ENCODE results near the gene HTR1B.

Gene HTR1B, protein sequence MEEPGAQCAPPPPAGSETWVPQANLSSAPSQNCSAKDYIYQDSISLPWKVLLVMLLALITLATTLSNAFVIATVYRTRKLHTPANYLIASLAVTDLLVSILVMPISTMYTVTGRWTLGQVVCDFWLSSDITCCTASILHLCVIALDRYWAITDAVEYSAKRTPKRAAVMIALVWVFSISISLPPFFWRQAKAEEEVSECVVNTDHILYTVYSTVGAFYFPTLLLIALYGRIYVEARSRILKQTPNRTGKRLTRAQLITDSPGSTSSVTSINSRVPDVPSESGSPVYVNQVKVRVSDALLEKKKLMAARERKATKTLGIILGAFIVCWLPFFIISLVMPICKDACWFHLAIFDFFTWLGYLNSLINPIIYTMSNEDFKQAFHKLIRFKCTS

GRCh38 chr6:77463308-77463860 lies at the start of gene HTR1B:
Gene HTR1B, minus strand, starts transcription at chr6:77463491. Its CDS starts 88 bp downstream, at chr6:77463403.
- DNase-seq = no peak

DNA sequence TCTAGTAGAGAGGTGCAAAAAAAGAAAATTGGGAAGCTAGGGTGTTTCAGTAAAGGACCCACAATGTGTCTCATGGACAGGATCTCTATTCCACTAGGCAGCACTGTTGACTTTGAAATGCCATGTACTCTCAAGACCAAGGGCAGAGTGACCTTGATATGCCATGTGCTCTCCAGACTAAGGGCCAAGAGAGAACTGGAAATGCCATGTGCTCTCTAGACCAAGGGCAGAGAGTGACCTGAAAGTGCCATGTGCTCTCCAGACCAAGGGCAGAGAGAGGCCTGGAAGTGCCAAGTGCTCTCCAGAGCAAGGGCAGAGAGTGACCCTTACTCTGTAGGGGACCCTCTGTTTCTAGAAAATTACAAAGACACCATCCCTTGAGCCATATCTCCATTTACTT lies 49.3 kb upstream of the HTR1B start:
- DNase-seq = no peak

GRCh38 chr6:77511860-77512259 lies 48.6 kb upstream of the HTR1B start:
- no peak for DNase-seq

GRCh38 chr6:77502981-77503380 lies 39.7 kb upstream of the HTR1B start:
- no peak for DNase-seq

DNA sequence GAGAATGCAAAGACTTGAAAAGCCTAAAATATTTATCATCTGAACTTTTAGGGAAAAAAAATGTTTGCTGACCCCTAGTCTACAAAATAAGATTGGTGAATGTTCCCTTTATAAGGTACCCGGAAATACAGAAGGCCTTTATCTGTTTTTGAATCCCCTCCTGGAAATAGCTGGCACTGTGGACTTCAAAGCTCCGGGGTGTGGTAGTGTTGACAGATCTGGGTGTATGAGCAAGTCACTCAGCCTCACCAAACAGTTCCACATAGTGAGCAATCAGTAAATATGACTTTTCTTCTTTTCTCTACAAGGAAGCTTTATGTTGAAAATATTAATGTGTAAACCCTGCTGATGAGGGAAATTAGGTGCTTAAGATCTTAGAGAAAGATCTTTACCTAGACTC lies 29.2 kb upstream of the HTR1B start:
- no peak for DNase-seq

- DNase-seq = no peak
These were observed 24.6 kb upstream of the HTR1B start for GRCh38 chr6:77487808-77488425.

DNA sequence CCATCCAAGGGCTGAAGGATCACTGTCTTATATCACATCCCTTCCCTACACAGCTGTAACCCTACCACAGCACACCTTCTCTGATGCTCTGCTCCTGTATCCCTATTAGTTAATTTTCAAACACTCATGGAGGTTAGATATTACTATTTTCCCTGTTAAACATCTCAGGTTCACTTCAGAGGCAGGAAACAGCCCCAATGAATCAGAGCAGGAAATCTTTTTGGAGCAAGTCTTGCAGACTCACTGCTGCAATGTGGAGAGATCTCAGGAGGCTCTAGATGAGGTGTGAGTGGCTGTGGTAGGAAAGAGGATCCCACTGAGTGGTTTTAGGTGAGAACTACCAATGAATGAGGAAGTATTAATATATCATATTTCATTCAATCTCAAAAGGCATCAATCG lies 19.7 kb upstream of the HTR1B start:
- DNase-seq = no peak

DNA sequence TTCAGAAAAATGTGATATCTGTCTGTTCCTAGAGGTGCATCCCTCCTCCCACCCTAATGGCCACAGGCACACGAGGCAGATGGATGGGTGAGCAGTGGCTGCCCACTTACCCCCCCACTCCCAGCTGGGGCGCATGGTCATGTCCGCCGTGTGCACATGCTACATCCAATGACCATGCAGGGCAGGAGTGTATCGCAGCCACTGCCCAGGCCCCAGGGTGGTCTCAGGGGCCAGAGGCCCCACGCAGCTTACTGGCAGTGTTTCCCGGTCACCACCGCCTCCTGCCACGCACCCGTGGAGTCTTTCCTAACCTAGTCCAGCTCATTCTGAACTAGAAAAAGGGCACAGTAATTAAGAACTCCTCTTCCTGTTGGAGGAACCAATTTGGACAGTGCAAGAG lies 11.7 kb upstream of the HTR1B start:
- no peak for DNase-seq

DNA sequence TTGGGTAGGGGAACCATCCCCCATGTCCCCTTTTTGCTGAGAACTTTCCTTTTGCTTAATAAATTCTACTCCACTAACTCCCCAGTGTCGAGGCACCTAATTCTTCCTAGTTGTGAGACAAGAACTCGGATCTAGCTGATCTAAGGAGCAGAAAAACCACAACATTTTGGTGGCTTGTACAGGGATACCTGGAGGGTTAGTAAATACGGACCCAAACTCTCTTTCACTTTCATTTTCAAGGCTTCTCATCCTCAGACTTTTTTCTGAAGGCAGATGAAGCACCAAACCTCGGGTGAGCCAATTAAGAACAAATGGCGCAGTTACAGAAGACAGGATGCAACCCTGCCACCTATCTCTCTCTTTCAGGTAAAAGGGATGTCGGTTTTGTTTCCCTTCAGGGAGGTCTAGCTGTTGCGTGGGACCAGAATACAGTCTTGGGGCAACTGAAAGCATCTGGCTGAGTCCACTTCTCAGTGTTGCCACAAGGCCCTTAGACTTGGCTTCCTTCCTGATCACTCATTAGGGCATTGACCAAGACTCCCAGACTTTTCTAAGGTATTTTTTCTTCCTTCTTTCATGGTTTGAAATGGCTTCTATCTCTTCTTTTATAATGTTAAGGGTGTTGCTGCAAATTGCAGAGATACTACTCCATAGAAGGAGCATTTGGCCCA lies 11.1 kb upstream of the HTR1B start:
- DNase-seq = no peak

GRCh38 chr6:77470983-77471382 lies 7.7 kb upstream of the HTR1B start:
- DNase-seq = no peak

DNA sequence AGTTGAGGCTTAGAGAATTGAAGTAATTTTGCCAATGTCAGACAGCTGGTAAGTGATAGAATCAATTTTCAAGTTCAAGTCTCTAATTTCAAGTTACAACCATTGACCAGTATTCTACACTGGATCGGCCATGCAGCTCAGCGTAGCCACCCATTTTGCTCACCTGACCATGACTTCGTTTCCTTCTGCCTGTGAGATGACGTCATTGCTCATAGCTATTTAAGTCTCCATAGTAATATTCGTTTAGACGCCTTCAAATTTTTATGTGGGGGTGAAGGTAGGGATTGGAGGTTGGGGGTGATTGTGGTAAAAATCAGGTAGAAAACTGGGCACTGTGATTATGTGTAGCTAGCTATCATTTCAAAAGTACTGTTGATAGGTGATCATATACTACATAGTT lies 5.6 kb upstream of the HTR1B start:
- no peak for DNase-seq

DNA sequence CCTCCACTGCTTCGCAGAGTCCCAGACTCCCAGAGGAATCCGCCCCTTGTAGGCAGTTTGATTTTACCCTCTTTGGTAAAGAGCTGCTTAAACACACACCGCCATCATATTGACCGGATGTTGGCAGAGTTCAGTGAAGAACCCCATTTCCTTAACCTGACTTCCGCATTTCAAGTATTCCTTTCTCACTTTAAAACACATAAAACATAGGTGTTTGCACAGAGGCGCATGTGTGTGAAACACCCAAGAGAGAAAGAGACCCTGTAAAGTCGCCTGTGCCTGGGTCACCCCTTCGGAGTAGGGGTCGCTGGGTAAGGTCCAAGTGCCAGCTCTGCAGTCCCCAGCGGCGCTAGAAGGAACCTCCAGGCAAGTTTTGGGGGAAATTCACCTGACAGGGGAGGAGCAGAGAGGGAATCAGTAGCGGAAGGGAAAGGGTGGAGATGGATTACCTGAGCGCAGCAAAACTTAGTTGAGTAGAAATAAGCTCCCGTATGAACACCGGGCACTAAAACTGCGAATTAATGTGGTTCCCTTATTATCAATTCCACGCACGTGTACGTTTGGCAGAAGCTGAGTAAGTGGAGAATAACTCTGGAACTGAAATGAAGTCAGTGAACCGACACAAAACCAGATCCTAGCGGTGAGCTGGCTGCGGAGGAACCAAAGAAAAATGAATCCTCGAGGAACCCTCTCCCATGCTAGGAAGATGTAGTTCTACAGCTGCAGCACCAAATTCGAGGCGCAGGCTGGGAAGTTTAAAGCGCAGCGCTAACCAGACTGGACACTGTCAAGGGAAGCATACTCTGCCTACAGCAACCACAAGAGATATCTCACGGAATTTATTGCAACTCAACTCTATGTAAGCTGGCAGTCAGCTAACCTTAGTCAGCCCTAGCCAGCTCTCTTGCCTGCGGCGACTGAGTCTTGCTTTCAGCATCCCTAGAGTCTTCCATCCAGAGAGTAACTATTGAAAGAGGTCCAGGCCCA lies 3.5 kb upstream of the HTR1B start:
- DNase-seq = no peak

- DNase-seq = peak; percentile 51
These were observed 2.8 kb upstream of the HTR1B start for GRCh38 chr6:77466055-77466450.

- no peak for DNase-seq
These were observed 1.2 kb upstream of the HTR1B start for GRCh38 chr6:77464495-77464867.

DNA sequence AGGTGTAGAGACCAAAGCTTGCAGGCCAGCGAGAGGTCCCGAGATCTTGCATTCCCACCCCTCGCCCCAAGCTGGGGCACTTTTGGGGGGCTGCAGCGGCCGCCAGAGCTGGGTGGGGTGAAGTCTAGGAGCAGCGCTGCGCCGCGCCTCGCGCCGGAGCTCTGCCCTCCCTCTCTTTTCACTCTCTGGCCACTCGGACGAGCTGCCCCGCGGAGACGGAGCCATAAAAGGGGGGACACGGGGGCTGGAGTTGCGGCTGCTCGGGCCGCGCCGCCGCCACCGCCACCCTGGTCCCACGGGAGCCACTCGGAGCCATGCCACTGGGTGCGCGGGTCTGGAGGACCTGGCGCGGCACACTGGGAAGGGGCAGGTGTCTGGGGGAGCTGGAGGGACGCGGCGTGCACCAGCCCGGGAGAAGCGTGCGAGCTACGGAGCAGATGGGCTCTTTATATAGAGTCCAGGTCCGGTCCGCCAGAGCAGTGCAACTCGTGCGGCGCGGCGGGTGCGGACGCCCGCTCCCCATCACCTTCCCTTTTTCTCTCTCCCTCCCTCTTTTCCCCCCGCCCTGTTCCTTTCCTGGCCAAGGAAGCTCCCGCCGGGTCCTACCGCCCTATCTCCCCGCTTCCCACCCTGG lies 687 bp upstream of the HTR1B start:
- DNase-seq = no peak

- DNase-seq = no peak
These were observed 658 bp downstream of the HTR1B start for GRCh38 chr6:77462359-77463307.

GRCh38 chr6:77461796-77462195 lies 1.5 kb downstream of the HTR1B start:
- DNase-seq = no peak

- no peak for DNase-seq
These were observed 4.9 kb downstream of the HTR1B start for GRCh38 chr6:77458421-77458820.

- DNase-seq = peak; percentile 58
These were observed 5.5 kb downstream of the HTR1B start for GRCh38 chr6:77457720-77458349.

GRCh38 chr6:77456531-77457248 lies 6.6 kb downstream of the HTR1B start:
- DNase-seq = no peak
